HEK293T (cell line): ENCODE measurements around the gene ZBTB12.
"Not testable (repeated sequence)": the region's sequence is repeated elsewhere in the genome, so short reads cannot be mapped to it uniquely, and the experiment has no call there.

Source experiments
- CTCF ChIA-PET: fragments of 350-600 bp; formaldehyde crosslinking; extraction: SDS; loops from one replicate; lab custom pipeline; 2021; ENCODE audit warnings: antibody characterized with exemption, inconsistent platforms; lab: Yijun Ruan, JAX
- POLR2A ChIA-PET: fragments of 350-600 bp; formaldehyde crosslinking; extraction: SDS; loops from one replicate; lab custom pipeline; 2020; ENCODE audit warnings: antibody characterized with exemption, inconsistent platforms; lab: Yijun Ruan, JAX
- DNase-seq: peaks from one replicate; pipeline ENCODE4 v3.0.0; 2012; ENCODE audit warnings: mixed read lengths; ENCODE audit errors: extremely low spot score
- ARNT ChIP-seq: fragments of 450-650 bp; IDR thresholded peaks from 2 replicates; pipeline ENCODE4 v1.6.1; 2017; ENCODE audit warnings: mild to moderate bottlenecking
- BHLHE40 ChIP-seq: fragments of 450-650 bp; IDR thresholded peaks from 2 replicates; pipeline ENCODE4 v1.6.1; 2016; ENCODE audit warnings: mild to moderate bottlenecking, moderate library complexity, borderline replicate concordance
- CTBP1 ChIP-seq: fragments of 450-650 bp; IDR thresholded peaks from 2 replicates; pipeline ENCODE4 v1.6.1; 2016; ENCODE audit warnings: borderline replicate concordance
- ELF4 ChIP-seq: fragments of 450-650 bp; IDR thresholded peaks from 2 replicates; pipeline ENCODE4 v1.6.1; 2017; ENCODE audit warnings: antibody characterized with exemption
- FOXA1 ChIP-seq: fragments of 450-650 bp; IDR thresholded peaks from 2 replicates; pipeline ENCODE4 v1.6.1; 2016; ENCODE audit warnings: mild to moderate bottlenecking
- FOXK2 ChIP-seq: fragments of 450-650 bp; IDR thresholded peaks from 2 replicates; pipeline ENCODE4 v1.6.1; 2016; ENCODE audit warnings: mild to moderate bottlenecking
- FOXM1 ChIP-seq: fragments of 450-650 bp; IDR thresholded peaks from 2 replicates; pipeline ENCODE4 v1.6.1; 2017; ENCODE audit warnings: mild to moderate bottlenecking, borderline replicate concordance
- HDGF ChIP-seq: fragments of 450-650 bp; IDR thresholded peaks from 2 replicates; pipeline ENCODE4 v1.6.1; 2017; ENCODE audit warnings: antibody characterized with exemption, borderline replicate concordance
- L3MBTL2 ChIP-seq: fragments of 450-650 bp; conservative IDR thresholded peaks from 2 replicates; pipeline ENCODE4 v1.6.1; 2016; ENCODE audit warnings: mild to moderate bottlenecking
- LEF1 ChIP-seq: fragments of 450-650 bp; IDR thresholded peaks from 2 replicates; pipeline ENCODE4 v1.6.1; 2017; ENCODE audit warnings: mild to moderate bottlenecking, borderline replicate concordance
- NFRKB ChIP-seq: fragments of 450-650 bp; IDR thresholded peaks from 2 replicates; pipeline ENCODE4 v1.6.1; 2016; ENCODE audit warnings: mild to moderate bottlenecking, moderate library complexity
- SP1 ChIP-seq: fragments of 450-650 bp; IDR thresholded peaks from 2 replicates; pipeline ENCODE4 v1.6.1; 2017
- SUZ12 ChIP-seq: fragments of 450-650 bp; IDR thresholded peaks from 2 replicates; pipeline ENCODE4 v1.6.1; 2016; ENCODE audit warnings: mild to moderate bottlenecking
- TARDBP ChIP-seq: fragments of 450-650 bp; IDR thresholded peaks from 2 replicates; pipeline ENCODE4 v1.6.1; 2016
- ZNF384 ChIP-seq: fragments of 450-650 bp; IDR thresholded peaks from 2 replicates; pipeline ENCODE4 v1.6.1; 2016
- TF ChIP-seq, protein P1 (sequence below): fragments of 450-650 bp; IDR thresholded peaks from 2 replicates; pipeline ENCODE4 v1.6.1; 2016

ZBTB12 gene

DNA sequence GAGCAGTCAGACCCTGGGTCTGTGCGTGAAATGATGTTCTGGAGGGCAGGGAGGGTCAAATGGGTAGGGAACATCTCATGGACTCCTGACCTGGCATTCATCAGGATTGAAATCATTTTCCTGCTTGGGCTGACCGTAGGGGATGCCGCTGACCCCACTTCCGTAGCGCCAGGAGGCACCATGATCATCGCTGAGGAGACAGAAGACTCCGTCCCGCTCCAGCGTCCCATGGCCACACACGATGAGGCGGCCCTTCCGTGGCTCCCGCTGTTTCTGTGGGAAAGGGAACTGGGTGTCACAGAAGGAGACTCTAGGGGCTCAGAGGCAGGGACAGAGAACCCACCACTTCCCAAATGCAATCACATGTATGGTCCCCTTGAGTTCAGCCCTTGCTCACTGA lies 41.5 kb downstream of the ZBTB12 start:
- no peak for DNase-seq
- ChIA-PET CTCF (no interaction called here), POLR2A (interaction anchor here (0.8 to 1.0 kb wide), 2 partner anchors 20 to 64 kb away, joined by 3 read pairs; partner anchors contain the start of gene VARS1)
- TF ChIP-seq FOXK2: no peak
- no peak for TF ChIP-seq ELF4
- no peak for TF ChIP-seq BHLHE40
- no peak for TF ChIP-seq TARDBP
- no peak for TF ChIP-seq SP1
- TF ChIP-seq, protein P1, sequence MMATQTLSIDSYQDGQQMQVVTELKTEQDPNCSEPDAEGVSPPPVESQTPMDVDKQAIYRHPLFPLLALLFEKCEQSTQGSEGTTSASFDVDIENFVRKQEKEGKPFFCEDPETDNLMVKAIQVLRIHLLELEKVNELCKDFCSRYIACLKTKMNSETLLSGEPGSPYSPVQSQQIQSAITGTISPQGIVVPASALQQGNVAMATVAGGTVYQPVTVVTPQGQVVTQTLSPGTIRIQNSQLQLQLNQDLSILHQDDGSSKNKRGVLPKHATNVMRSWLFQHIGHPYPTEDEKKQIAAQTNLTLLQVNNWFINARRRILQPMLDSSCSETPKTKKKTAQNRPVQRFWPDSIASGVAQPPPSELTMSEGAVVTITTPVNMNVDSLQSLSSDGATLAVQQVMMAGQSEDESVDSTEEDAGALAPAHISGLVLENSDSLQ: no peak
- no peak for TF ChIP-seq CTBP1
- TF ChIP-seq LEF1: no peak
- no peak for TF ChIP-seq L3MBTL2
- TF ChIP-seq FOXA1: no peak
- no peak for TF ChIP-seq HDGF

GRCh38 chr6:31859923-31860322 lies 42.0 kb downstream of the ZBTB12 start:
- no peak for DNase-seq
- POLR2A ChIA-PET: interaction anchor here (0.8 to 1.0 kb wide), 2 partner anchors 20 to 64 kb away, joined by 3 read pairs; partner anchors contain the start of gene VARS1
- CTCF ChIA-PET: no interaction called here
- TF ChIP-seq SP1 (no peak), HDGF (no peak), SUZ12 (no peak), TARDBP (no peak), FOXA1 (no peak), LEF1 (no peak), ELF4 (no peak), ZNF384 (no peak), BHLHE40 (no peak), FOXM1 (no peak), ARNT (no peak), NFRKB (no peak), CTBP1 (no peak), FOXK2 (no peak), L3MBTL2 (no peak)
- TF ChIP-seq, protein P1: no peak

DNA sequence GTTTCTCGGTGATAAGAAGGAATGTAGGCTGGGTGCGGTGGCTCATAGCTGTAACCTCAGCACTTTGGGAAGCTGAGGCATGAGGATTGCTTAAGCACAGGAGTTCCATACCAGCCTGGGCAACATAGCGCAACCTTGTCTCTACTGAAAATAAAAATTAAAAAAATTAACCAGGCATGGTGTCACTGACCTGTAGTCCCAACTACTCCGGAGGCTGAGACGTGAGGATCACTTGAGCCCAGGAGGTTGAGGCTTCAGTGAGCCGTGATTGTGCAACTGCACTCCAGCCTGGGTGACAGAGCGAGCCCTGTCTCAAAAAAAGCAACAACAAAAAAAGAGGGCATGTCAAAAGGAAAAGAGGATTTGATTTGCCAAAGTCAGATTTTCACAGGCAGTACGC lies 43.2 kb downstream of the ZBTB12 start:
- POLR2A ChIA-PET: no interaction called here
- CTCF ChIA-PET: no interaction called here
- no peak for DNase-seq
- no peak for TF ChIP-seq SUZ12
- no peak for TF ChIP-seq ZNF384
- no peak for TF ChIP-seq SP1
- no peak for TF ChIP-seq ARNT
- TF ChIP-seq CTBP1: no peak
- no peak for TF ChIP-seq FOXM1
- TF ChIP-seq NFRKB: no peak
- TF ChIP-seq HDGF: no peak
- TF ChIP-seq FOXA1: no peak
- TF ChIP-seq L3MBTL2: no peak

- CTCF ChIA-PET, DNase-seq: not testable (repeated sequence)
- POLR2A ChIA-PET: interaction anchor here (0.7 kb wide), 1 partner anchor 16 kb away, joined by 3 read pairs; no protein-coding TSS in a partner anchor
Measured at GRCh38 chr6:31857774-31858173, 44.1 kb downstream of the ZBTB12 start.

DNA sequence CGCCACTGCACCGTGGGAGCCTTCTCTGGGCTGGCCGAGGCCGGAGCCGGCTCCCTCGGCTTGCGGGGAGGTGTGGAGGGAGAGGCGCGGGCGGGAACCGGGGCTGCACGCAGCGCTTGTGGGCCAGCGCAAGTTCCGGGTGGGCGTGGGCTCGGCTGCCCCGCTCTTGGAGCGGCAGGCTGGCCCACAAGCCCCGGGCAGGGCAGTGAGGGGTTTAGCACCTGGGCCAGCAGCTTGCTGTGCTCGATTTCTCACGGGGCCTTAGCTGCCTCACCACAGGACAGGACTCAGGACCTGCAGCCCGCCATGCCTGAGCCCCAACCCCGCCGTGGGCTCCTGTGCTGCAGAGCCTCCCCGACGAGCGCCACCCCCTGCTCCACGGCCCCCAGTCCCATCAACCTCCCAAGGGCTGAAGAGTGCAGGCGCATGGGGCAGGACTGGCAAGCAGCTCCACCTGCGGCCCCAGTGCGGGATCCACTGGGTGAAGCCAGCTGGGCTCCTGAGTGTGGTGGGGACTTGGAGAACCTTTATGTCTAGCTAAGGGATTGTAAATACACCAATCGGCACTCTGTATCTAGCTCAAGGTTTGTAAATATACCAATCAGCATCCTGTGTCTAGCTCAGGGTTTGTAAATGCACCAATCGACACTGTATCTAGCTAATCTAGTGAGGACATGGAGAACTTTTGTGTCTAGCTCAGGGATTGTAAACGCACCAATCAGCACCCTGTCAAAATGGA lies 49.7 kb downstream of the ZBTB12 start:
- not testable (repeated sequence) for DNase-seq
- POLR2A ChIA-PET: interaction anchor here (1.0 to 2.5 kb wide), 3 partner anchors 11 to 37 kb away, joined by 3 to 7 read pairs (median 4); partner anchors contain the start of genes HSPA1A, HSPA1L and NEU1
- CTCF ChIA-PET: interaction anchor here (0.6 kb wide), 1 partner anchor 126 kb away, joined by 4 read pairs; no protein-coding TSS in a partner anchor

- ChIA-PET POLR2A (interaction anchor here (1.0 to 2.5 kb wide), 2 partner anchors 17 to 37 kb away, joined by 3 to 7 read pairs; partner anchors contain the start of genes HSPA1A and HSPA1L), CTCF (interaction anchor here (0.6 kb wide), 2 partner anchors 81 to 127 kb away, joined by 3 to 4 read pairs; no protein-coding TSS in a partner anchor)
- TF ChIP-seq LEF1 (no peak), HDGF (no peak), FOXM1 (no peak), ARNT (no peak), FOXK2 (no peak), NFRKB (no peak), TARDBP (no peak), SUZ12 (no peak), L3MBTL2 (no peak), BHLHE40 (no peak), ZNF384 (no peak), CTBP1 (no peak), ELF4 (no peak), SP1 (no peak), FOXA1 (no peak)
- TF ChIP-seq, protein P1: no peak
- no peak for DNase-seq
Measured at GRCh38 chr6:31851485-31851832, 50.4 kb downstream of the ZBTB12 start.
